D721Med (cell line): Measurements from ENCODE around the gene ANKRD55.

Experiments
- DNase-seq: peaks from one replicate; pipeline ENCODE4 v3.0.0; 2011; ENCODE audit warnings: low spot score; ENCODE audit not compliant: insufficient read length
- FAIRE-seq: peaks from 2 replicates; lab custom pipeline; 2011; peaks lifted over from hg19 to GRCh38; lab: Jason Lieb, UNC
- CTCF ChIP-seq: IDR thresholded peaks from 2 replicates; pipeline ENCODE4 v1.5.1; 2012; ENCODE audit warnings: mild to moderate bottlenecking, control low read depth; ENCODE audit not compliant: insufficient read depth; ENCODE audit errors: missing control alignments

ANKRD55 gene

GRCh38 chr5:56142614-56143372, 90.3 kb downstream of the ANKRD55 start:
- DNase-seq = no peak
- TF ChIP-seq CTCF = no peak
- FAIRE-seq = no peak

GRCh38 chr5:56142233-56142613, 90.9 kb downstream of the ANKRD55 start:
- FAIRE-seq = no peak
- no peak for TF ChIP-seq CTCF

GRCh38 chr5:56140073-56140472, 93.1 kb downstream of the ANKRD55 start:
- TF ChIP-seq CTCF = no peak
- no peak for DNase-seq
- no peak for FAIRE-seq

More at GRCh38 chr5:56142233-56142613, 90.9 kb downstream of the ANKRD55 start:
- DNase-seq = no peak

GRCh38 chr5:56130664-56131063, 102.5 kb downstream of the ANKRD55 start:
- no peak for DNase-seq
- TF ChIP-seq CTCF = no peak
- FAIRE-seq = no peak

- no peak for FAIRE-seq
- TF ChIP-seq CTCF = no peak
- no peak for DNase-seq
Observed at GRCh38 chr5:56129288-56129687, 103.8 kb downstream of the ANKRD55 start.

- TF ChIP-seq CTCF = no peak
- FAIRE-seq (no peak), DNase-seq (no peak)
Observed at GRCh38 chr5:56128113-56128512, 105.0 kb downstream of the ANKRD55 start.

GRCh38 chr5:56126487-56127179, 106.5 kb downstream of the ANKRD55 start:
- no peak for DNase-seq
- no peak for FAIRE-seq
- TF ChIP-seq CTCF = no peak
